Measurements from ENCODE around the gene AKR7A3.
"Not testable (repeated sequence)": the region's sequence is repeated elsewhere in the genome, so short reads cannot be mapped to it uniquely, and the experiment has no call there.

The AKR7A3 gene

DNA sequence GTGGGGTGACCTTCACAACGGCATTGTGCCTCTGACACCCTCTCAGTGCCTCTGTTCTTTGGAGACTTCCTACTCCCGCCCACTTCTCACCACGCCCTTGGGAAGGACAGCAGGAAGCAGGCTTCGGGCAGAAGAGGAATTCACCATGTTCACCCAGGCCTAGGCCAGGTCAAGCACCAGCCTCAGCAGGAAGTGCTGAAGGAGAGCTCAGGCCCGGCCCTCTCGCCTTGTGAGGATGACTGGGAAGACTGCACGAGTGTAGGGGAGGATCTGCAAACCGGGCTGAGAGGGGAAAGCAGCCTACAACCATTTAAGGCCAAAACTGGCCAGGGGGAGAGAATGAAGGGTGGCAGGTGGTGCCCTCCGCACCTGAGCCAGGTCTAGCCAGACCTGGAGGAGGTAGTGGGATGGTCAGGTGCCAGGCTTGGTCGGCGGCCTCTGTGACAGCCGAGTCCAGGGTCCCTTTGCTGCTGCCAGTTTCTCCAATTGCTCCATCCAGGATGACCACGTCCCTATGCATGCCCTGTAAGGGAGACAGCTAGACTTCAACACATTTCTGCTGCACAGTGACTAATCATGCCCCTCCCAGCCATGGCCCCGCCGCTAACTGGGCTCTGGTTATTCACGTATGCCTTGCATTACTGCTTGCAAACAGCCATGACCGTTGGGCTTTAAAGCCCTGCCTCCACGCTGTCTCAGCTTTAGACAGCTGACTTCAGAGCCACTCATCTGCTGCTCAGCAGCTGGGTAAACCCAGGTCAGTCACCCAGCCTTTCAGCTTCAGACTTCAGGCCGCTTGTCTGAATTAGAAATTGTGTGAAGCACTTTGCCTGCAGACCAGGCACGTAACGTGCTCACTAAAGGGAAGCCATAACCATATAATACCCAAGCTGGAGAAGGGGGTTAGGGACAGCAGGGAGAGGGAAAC is 28.1 kb downstream of the AKR7A3 start:
- H3K27ac ChIP-seq (replicated peaks; ENCODE audit: low read length): no peak overlapping the region

DNA sequence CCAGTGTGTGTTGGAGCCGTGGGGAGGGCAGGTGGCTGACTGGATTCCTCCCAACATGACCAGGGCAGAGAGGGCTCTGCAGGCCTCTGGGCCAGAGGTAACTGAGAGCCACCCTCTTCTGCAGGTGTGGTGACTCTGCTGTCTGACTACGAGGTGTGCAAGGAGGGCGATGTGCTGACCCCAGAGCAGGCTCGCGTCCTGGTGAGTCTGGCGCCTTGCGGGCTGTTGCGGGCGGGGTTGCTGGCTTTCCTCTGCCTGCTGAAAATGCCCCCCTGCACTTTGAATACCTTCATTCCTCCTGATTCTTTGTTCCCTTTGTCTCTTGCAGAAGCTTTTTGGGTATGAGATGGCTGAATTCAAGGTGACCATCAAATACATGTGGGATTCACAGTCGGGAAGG is 30.2 kb downstream of the AKR7A3 start:
- Histone ChIP-seq H3K4me2 (ENCODE audit: insufficient read depth, low read length, poor library complexity, severe bottlenecking) (no peak overlapping the region), H4K91ac (ENCODE audit: low read depth, low read length, poor library complexity) (no peak overlapping the region), H3K4me1 (ENCODE audit: control insufficient read depth in 2 of 2, insufficient read depth in 1 of 2, low read depth in 1 of 2, low read length in 2 of 2) (peaks cover 2 to 6% of the 10 kb centered on the region in 2 donors), H3K27ac (replicated peaks; ENCODE audit: low read length) (no peak overlapping the region), H3K18ac (ENCODE audit: low read length) (no peak overlapping the region), H3K23ac (ENCODE audit: low read depth, low read length, poor library complexity) (no peak overlapping the region), H3K79me1 (ENCODE audit: low read depth, low read length) (peaks cover 2% of the 10 kb centered on the region), H3K27me3 (ENCODE audit: control insufficient read depth in 3 of 3, insufficient read depth in 3 of 3, low read depth in 1 of 3, low read length in 3 of 3) (no peaks in the 10 kb centered on the region), H2AFZ (ENCODE audit: low read length) (no peak overlapping the region), H2BK15ac (ENCODE audit: low read length) (no peak overlapping the region), H3K4me3 (ENCODE audit: low read length in 2 of 2) (peak overlapping the region in 1 of 2 donors; percentile 11), H3K14ac (ENCODE audit: low read length) (no peak overlapping the region), H2BK12ac (ENCODE audit: low read length) (no peak overlapping the region), H4K8ac (ENCODE audit: low read depth, low read length) (no peak overlapping the region), H2BK120ac (ENCODE audit: low read depth, low read length) (no peak overlapping the region), H3K9me3 (replicated peaks in 1 of 2; ENCODE audit: control insufficient read depth in 2 of 2, insufficient read depth in 1 of 2, low read depth in 1 of 2, low read length in 2 of 2) (no peaks in the 10 kb centered on the region), H2AK5ac (ENCODE audit: low read depth, low read length) (no peak overlapping the region), H2BK5ac (ENCODE audit: low read length) (no peak overlapping the region), H3K36me3 (replicated peaks in 1 of 2; ENCODE audit: control insufficient read depth in 2 of 2, insufficient read depth in 2 of 2, low read length in 2 of 2) (peaks cover 39 to 77% of the 10 kb centered on the region in 2 donors), H3K9ac (ENCODE audit: low read depth, low read length, poor library complexity) (no peak overlapping the region), H3K4ac (ENCODE audit: low read length) (no peak overlapping the region)
- no CpG with 5 or more reads among the region's 10 CpGs for WGBS, 2 donors (ENCODE audit: extremely low coverage in 2 of 2, insufficient read length in 2 of 2, insufficient replicate concordance in 1 of 2)
- DNase-seq (ENCODE audit: low spot score): no peak

More for the DNA sequence above, 28.1 kb downstream of the AKR7A3 start:
- no peak overlapping the region for H4K8ac ChIP-seq (ENCODE audit: low read depth, low read length)
- WGBS, 2 donors (ENCODE audit: extremely low coverage in 2 of 2, insufficient read length in 2 of 2, insufficient replicate concordance in 1 of 2): no CpG with 5 or more reads among the region's 21 CpGs
- H4K91ac ChIP-seq (ENCODE audit: low read depth, low read length, poor library complexity): no peak overlapping the region
- no peak overlapping the region for H2AK5ac ChIP-seq (ENCODE audit: low read depth, low read length)
- no peak overlapping the region for H3K23ac ChIP-seq (ENCODE audit: low read depth, low read length, poor library complexity)
- H3K4me3 ChIP-seq (ENCODE audit: low read length in 2 of 2): no peak overlapping the region
- no peak overlapping the region for H3K4me2 ChIP-seq (ENCODE audit: insufficient read depth, low read length, poor library complexity, severe bottlenecking)
- H3K4me1 ChIP-seq (ENCODE audit: control insufficient read depth in 2 of 2, insufficient read depth in 1 of 2, low read depth in 1 of 2, low read length in 2 of 2): no peaks in the 10 kb centered on the region
- peaks cover 2% of the 10 kb centered on the region for H3K79me1 ChIP-seq (ENCODE audit: low read depth, low read length)
- no peak overlapping the region for H2BK12ac ChIP-seq (ENCODE audit: low read length)
- no peak overlapping the region for H2BK120ac ChIP-seq (ENCODE audit: low read depth, low read length)
- no peak overlapping the region for H3K14ac ChIP-seq (ENCODE audit: low read length)
- no peaks in the 10 kb centered on the region for H3K9me3 ChIP-seq (replicated peaks in 1 of 2; ENCODE audit: control insufficient read depth in 2 of 2, insufficient read depth in 1 of 2, low read depth in 1 of 2, low read length in 2 of 2)
- no peak overlapping the region for H2BK15ac ChIP-seq (ENCODE audit: low read length)
- no peak overlapping the region for H3K9ac ChIP-seq (ENCODE audit: low read depth, low read length, poor library complexity)
- DNase-seq (ENCODE audit: low spot score): no peak
- peaks cover 0 to under 1% (median 0%) of the 10 kb centered on the region in 3 experiments for H3K27me3 ChIP-seq (ENCODE audit: control insufficient read depth in 3 of 3, insufficient read depth in 3 of 3, low read depth in 1 of 3, low read length in 3 of 3)
- no peak overlapping the region for H2BK5ac ChIP-seq (ENCODE audit: low read length)
- H3K18ac ChIP-seq (ENCODE audit: low read length): no peak overlapping the region
- no peak overlapping the region for H3K4ac ChIP-seq (ENCODE audit: low read length)
- no peak overlapping the region for H2AFZ ChIP-seq (ENCODE audit: low read length)
- peaks cover 36 to 56% of the 10 kb centered on the region in 2 donors for H3K36me3 ChIP-seq (replicated peaks in 1 of 2; ENCODE audit: control insufficient read depth in 2 of 2, insufficient read depth in 2 of 2, low read length in 2 of 2)

DNA sequence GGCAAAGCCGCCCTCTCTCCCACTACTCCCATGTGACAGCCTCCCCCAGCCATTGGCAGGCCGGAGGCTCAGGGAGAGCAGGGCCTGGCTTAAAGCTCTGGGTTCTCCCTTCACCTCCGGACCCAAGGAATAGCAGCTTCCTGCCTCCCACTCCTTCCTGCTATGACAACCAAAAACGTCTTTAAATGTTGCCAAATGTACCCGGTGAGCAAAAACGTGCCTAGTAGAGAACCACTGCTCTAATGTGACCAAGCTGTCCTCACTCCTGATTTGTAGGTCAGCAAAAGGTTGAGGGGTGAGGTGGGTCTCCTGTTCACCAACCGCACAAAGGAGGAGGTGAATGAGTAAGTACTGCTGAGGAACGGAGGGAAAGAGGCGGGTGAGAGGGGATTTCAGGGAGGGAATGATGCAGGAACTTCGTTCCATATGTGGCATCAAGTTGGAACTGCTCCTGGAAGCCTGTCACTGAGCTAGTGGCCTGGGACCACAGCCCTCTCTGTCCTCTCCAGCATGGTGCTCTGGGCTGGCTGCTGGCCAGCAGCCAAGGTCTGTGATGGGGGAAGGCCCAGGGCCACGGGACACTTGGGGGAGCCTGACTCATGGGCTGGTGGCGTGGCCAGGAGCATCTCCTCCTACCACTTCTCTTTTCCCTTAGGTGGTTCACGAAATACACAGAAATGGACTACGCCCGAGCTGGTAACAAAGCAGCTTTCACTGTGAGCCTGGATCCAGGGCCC is 31.2 kb downstream of the AKR7A3 start:
- no peak overlapping the region for H3K4ac ChIP-seq (ENCODE audit: low read length)
- H3K23ac ChIP-seq (ENCODE audit: low read depth, low read length, poor library complexity): peak overlapping the region; percentile 21
- WGBS, 2 donors (ENCODE audit: extremely low coverage in 2 of 2, insufficient read length in 2 of 2, insufficient replicate concordance in 1 of 2): no CpG with 5 or more reads among the region's 15 CpGs
- no peak overlapping the region for H3K27ac ChIP-seq (replicated peaks; ENCODE audit: low read length)
- no peak overlapping the region for H2BK120ac ChIP-seq (ENCODE audit: low read depth, low read length)
- H3K27me3 ChIP-seq (ENCODE audit: control insufficient read depth in 3 of 3, insufficient read depth in 3 of 3, low read depth in 1 of 3, low read length in 3 of 3): no peaks in the 10 kb centered on the region
- H2AK5ac ChIP-seq (ENCODE audit: low read depth, low read length): no peak overlapping the region
- H2AFZ ChIP-seq (ENCODE audit: low read length): no peak overlapping the region
- H3K4me1 ChIP-seq (ENCODE audit: control insufficient read depth in 2 of 2, insufficient read depth in 1 of 2, low read depth in 1 of 2, low read length in 2 of 2): peaks cover 6 to 10% of the 10 kb centered on the region in 2 donors
- no peak overlapping the region for H3K18ac ChIP-seq (ENCODE audit: low read length)
- peaks cover 2% of the 10 kb centered on the region for H3K79me1 ChIP-seq (ENCODE audit: low read depth, low read length)
- H3K14ac ChIP-seq (ENCODE audit: low read length): no peak overlapping the region
- H4K91ac ChIP-seq (ENCODE audit: low read depth, low read length, poor library complexity): no peak overlapping the region
- H3K9me3 ChIP-seq (replicated peaks in 1 of 2; ENCODE audit: control insufficient read depth in 2 of 2, insufficient read depth in 1 of 2, low read depth in 1 of 2, low read length in 2 of 2): no peaks in the 10 kb centered on the region
- peaks cover 39 to 80% of the 10 kb centered on the region in 2 donors for H3K36me3 ChIP-seq (replicated peaks in 1 of 2; ENCODE audit: control insufficient read depth in 2 of 2, insufficient read depth in 2 of 2, low read length in 2 of 2)
- no peak overlapping the region for H2BK15ac ChIP-seq (ENCODE audit: low read length)
- DNase-seq (ENCODE audit: low spot score): no peak
- no peak overlapping the region for H4K8ac ChIP-seq (ENCODE audit: low read depth, low read length)
- no peak overlapping the region for H3K4me3 ChIP-seq (ENCODE audit: low read length in 2 of 2)
- H2BK5ac ChIP-seq (ENCODE audit: low read length): no peak overlapping the region
- no peak overlapping the region for H3K4me2 ChIP-seq (ENCODE audit: insufficient read depth, low read length, poor library complexity, severe bottlenecking)
- H3K9ac ChIP-seq (ENCODE audit: low read depth, low read length, poor library complexity): no peak overlapping the region
- H2BK12ac ChIP-seq (ENCODE audit: low read length): no peak overlapping the region

DNA sequence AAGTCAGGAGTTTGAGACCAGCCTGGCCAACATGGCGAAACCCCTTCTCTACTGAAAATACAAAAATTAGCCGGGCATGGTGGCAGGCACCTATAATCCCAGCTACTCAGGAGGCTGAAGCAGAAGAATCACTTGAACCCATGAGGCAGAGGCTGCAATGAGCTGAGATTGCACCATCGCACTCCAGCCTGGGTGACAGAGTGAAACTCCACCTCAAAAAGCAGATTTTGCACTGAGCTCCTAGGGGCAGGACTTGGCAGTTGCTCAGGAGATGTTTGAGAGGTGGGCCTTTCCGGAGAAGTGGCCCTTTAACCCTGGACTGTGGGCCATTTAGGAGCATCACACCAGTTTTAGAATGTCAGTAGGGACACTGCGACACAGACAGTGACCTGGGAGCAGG is 32.3 kb downstream of the AKR7A3 start:
- H4K91ac ChIP-seq (ENCODE audit: low read depth, low read length, poor library complexity); H3K27me3 ChIP-seq (ENCODE audit: control insufficient read depth in 3 of 3, insufficient read depth in 3 of 3, low read depth in 1 of 3, low read length in 3 of 3); H2AK5ac ChIP-seq (ENCODE audit: low read depth, low read length); H3K14ac ChIP-seq (ENCODE audit: low read length); H3K27ac ChIP-seq (replicated peaks; ENCODE audit: low read length); H4K8ac ChIP-seq (ENCODE audit: low read depth, low read length); H3K79me1 ChIP-seq (ENCODE audit: low read depth, low read length); H2BK120ac ChIP-seq (ENCODE audit: low read depth, low read length); DNase-seq (ENCODE audit: low spot score); H2BK15ac ChIP-seq (ENCODE audit: low read length); H3K4ac ChIP-seq (ENCODE audit: low read length); H3K9ac ChIP-seq (ENCODE audit: low read depth, low read length, poor library complexity); H3K4me3 ChIP-seq (ENCODE audit: low read length in 2 of 2); H2AFZ ChIP-seq (ENCODE audit: low read length); H3K23ac ChIP-seq (ENCODE audit: low read depth, low read length, poor library complexity); H3K4me2 ChIP-seq (ENCODE audit: insufficient read depth, low read length, poor library complexity, severe bottlenecking); H3K9me3 ChIP-seq (replicated peaks in 1 of 2; ENCODE audit: control insufficient read depth in 2 of 2, insufficient read depth in 1 of 2, low read depth in 1 of 2, low read length in 2 of 2); H2BK12ac ChIP-seq (ENCODE audit: low read length); H3K18ac ChIP-seq (ENCODE audit: low read length): not testable (repeated sequence)
- no CpG with 5 or more reads among the region's 5 CpGs for WGBS, 2 donors (ENCODE audit: extremely low coverage in 2 of 2, insufficient read length in 2 of 2, insufficient replicate concordance in 1 of 2)
- Histone ChIP-seq H2BK5ac (ENCODE audit: low read length) (peak overlapping the region; percentile 19), H3K4me1 (ENCODE audit: control insufficient read depth in 2 of 2, insufficient read depth in 1 of 2, low read depth in 1 of 2, low read length in 2 of 2) (peaks cover 6 to 10% of the 10 kb centered on the region in 2 donors), H3K36me3 (replicated peaks in 1 of 2; ENCODE audit: control insufficient read depth in 2 of 2, insufficient read depth in 2 of 2, low read length in 2 of 2) (peaks cover 36 to 80% of the 10 kb centered on the region in 2 donors)
